B cell (primary cell): ENCODE measurements around the gene MPPED2. TPM values are rescaled to one million over a fixed set of nuclear protein-coding genes. Genes with fewer than 3 reads are reported as not detected.

Source experiments
- ATAC-seq: fragments of 200-7000 bp; cut with Tn5 transposase; one replicate; pipeline ENCODE4 v1.10.0; 2021; ENCODE audit warnings: low read depth, mild to moderate bottlenecking, moderate number of reproducible peaks, moderate library complexity
- CTCF ChIA-PET: fragments of 350-600 bp; sonication (Branson Sonifier 250); formaldehyde crosslinking; loops from one replicate; lab custom pipeline; 2021; ENCODE audit warnings: antibody characterized with exemption, inconsistent platforms; lab: Charles Lee
- POLR2A ChIA-PET: fragments of 350-600 bp; sonication (Branson Sonifier 250); formaldehyde crosslinking; loops from one replicate; lab custom pipeline; 2021; ENCODE audit warnings: antibody characterized with exemption; lab: Charles Lee
- DNase-seq: peaks from one replicate; pipeline ENCODE4 v3.0.0; 2013
- H2AFZ ChIP-seq: 2 replicates; pipeline ENCODE4 v1.6.1; 2012; ENCODE audit warnings: mild to moderate bottlenecking, low read depth, low read length; ENCODE audit not compliant: insufficient read depth, poor library complexity, severe bottlenecking
- H3K27ac ChIP-seq, 2 donors: 1 replicate in 1 of 2; 2 replicates in 1 of 2; pipeline ENCODE4 v1.5.1; 2012 to 2013; ENCODE audit warnings: low read length in 2 of 2, mild to moderate bottlenecking in 2 of 2, moderate library complexity in 1 of 2
- H3K27me3 ChIP-seq, 4 experiments: fragments of 200-600 bp in 1 of 4; sonication (generic) in 1 of 4; replicated peaks in 1 of 4; 1 replicate in 2 of 4; 2 replicates in 2 of 4; pipeline versions ENCODE4 v1.6.1 to v1.7.0; 2013 to 2016; ENCODE audit warnings: low read length in 3 of 4, mild to moderate bottlenecking in 2 of 4, mixed read lengths in 1 of 4, moderate library complexity in 1 of 4; ENCODE audit not compliant: insufficient read depth in 4 of 4, control insufficient read depth in 3 of 4; ENCODE audit errors: control extremely low read depth in 1 of 4
- H3K36me3 ChIP-seq, 2 experiments: replicated peaks in 1 of 2; 1 replicate in 1 of 2; 2 replicates in 1 of 2; pipeline versions ENCODE4 v1.6.1 to v1.7.1; 2013; ENCODE audit warnings: low read length in 1 of 2; ENCODE audit not compliant: insufficient read depth in 2 of 2, control insufficient read depth in 1 of 2; ENCODE audit errors: control extremely low read depth in 1 of 2, extremely low read depth in 1 of 2
- H3K4me1 ChIP-seq, 2 donors: fragments of 200-600 bp in 1 of 2; sonication (generic) in 1 of 2; 1 replicate in 1 of 2; 2 replicates in 1 of 2; pipeline versions ENCODE4 v1.5.1 to v1.6.1; 2013 to 2017; ENCODE audit warnings: low read length in 2 of 2; ENCODE audit not compliant: control insufficient read depth in 2 of 2, insufficient read depth in 2 of 2
- H3K4me2 ChIP-seq: replicated peaks from 2 replicates; pipeline ENCODE3; 2012; ENCODE audit warnings: mild to moderate bottlenecking, low read depth, low read length; ENCODE audit not compliant: poor library complexity, severe bottlenecking
- H3K4me3 ChIP-seq, 5 experiments: fragments of 200-600 bp in 1 of 5; sonication (generic) in 1 of 5; 1 replicate in 3 of 5; 2 replicates in 2 of 5; pipeline versions ENCODE4 v1.5.1 to v1.7.0; 2011 to 2016; ENCODE audit warnings: low read length in 4 of 5, mild to moderate bottlenecking in 4 of 5, low read depth in 2 of 5, control low read depth in 1 of 5, moderate library complexity in 1 of 5; ENCODE audit not compliant: insufficient read depth in 1 of 5; ENCODE audit errors: control extremely low read depth in 1 of 5, extremely low read depth in 1 of 5
- H3K79me2 ChIP-seq: fragments of 200-600 bp; sonication (generic); one replicate; pipeline ENCODE4 v1.6.0; 2016; ENCODE audit warnings: low read length; ENCODE audit not compliant: control insufficient read depth, insufficient read depth
- H3K9ac ChIP-seq: fragments of 200-600 bp; sonication (generic); 2 replicates; pipeline ENCODE4 v1.6.1; 2017; ENCODE audit warnings: mild to moderate bottlenecking, low read length, moderate library complexity
- H3K9me3 ChIP-seq, 3 donors: one replicate each; pipeline versions ENCODE4 v1.6.1 to v1.7.1; 2013; ENCODE audit warnings: low read length in 2 of 3; ENCODE audit not compliant: control insufficient read depth in 2 of 3, insufficient read depth in 1 of 3; ENCODE audit errors: control extremely low read depth in 1 of 3
- H4K20me1 ChIP-seq: 2 replicates; pipeline ENCODE4 v1.6.0; 2012; ENCODE audit warnings: mild to moderate bottlenecking, low read length; ENCODE audit not compliant: insufficient read depth, control insufficient read depth, poor library complexity, severe bottlenecking
- H3K27ac Mint-ChIP-seq: one replicate; pipeline ENCODE4 v1.8.0; 2021; ENCODE audit warnings: mixed read lengths
- H3K27me3 Mint-ChIP-seq: one replicate; pipeline ENCODE4 v1.8.0; 2021; ENCODE audit warnings: mixed read lengths
- H3K4me1 Mint-ChIP-seq: one replicate; pipeline ENCODE4 v1.8.0; 2021; ENCODE audit warnings: mixed read lengths
- H3K4me3 Mint-ChIP-seq: one replicate; pipeline ENCODE4 v1.8.0; 2021; ENCODE audit warnings: mixed read lengths
- H3K9me3 Mint-ChIP-seq: one replicate; pipeline ENCODE4 v1.8.0; 2022; ENCODE audit warnings: mixed read lengths; ENCODE audit not compliant: insufficient read depth
- CTCF ChIP-seq: fragments of 200-600 bp; IDR thresholded peaks from one replicate; pipeline ENCODE4 v1.8.0; 2022; ENCODE audit warnings: antibody characterized with exemption, mild to moderate bottlenecking
- EZH2 ChIP-seq: IDR thresholded peaks from 2 replicates; pipeline ENCODE4 v1.6.1; 2012; ENCODE audit warnings: borderline replicate concordance, low read depth, mild to moderate bottlenecking, moderate library complexity, low read length; ENCODE audit not compliant: insufficient read depth, poor library complexity, severe bottlenecking
- WGBS: methylation state at CpG from one replicate; pipeline ENCODE4 v1.1.5; 2013; ENCODE audit warnings: missing lambda C conversion rate; ENCODE audit not compliant: insufficient coverage; 5-methylcytosine and 5-hydroxymethylcytosine counted together
- intact Hi-C: fragments of 100-400 bp; cut with micrococcal nuclease; formaldehyde crosslinking; loops from one replicate; pipeline ENCODE4 v1.10.0; 2022
- polyA plus RNA-seq: library from polyadenylated mRNA; depleted of rRNA; stranded (reverse); fragments of >200 nt; gene quantifications from 2 replicates; pipeline ENCODE4 v1.2.3, GENCODE V29; 2012
- total RNA-seq, 2 donors: library from RNA; stranded (reverse); fragments of 120-200 nt in 1 of 2; gene quantifications; 1 replicate in 1 of 2; 2 replicates in 1 of 2; pipeline versions ENCODE4 v1.2.3 to v1.2.4, GENCODE V29; 2013 to 2022

The MPPED2 gene
- total and polyA plus RNA-seq, 2 donors (not counting 1 experiment from before 2014, with no cell fraction given): 0.70 to 1.1 TPM

GRCh38 chr11:30440510-30440909, 145.6 kb downstream of the MPPED2 start:
- H3K9me3 ChIP-seq: no peaks in the 10 kb centered on the region
- DNase-seq: no peak
- no peak overlapping the region for H3K4me3 ChIP-seq
- ChIA-PET POLR2A (no interaction called here), CTCF (no interaction called here)
- no peak for ATAC-seq
- 86% methylated on average over 2 of the region's 4 CpGs for WGBS
- no peak overlapping the region for H3K4me2 ChIP-seq
- TF ChIP-seq EZH2: no peak
- no peak for TF ChIP-seq CTCF
- H2AFZ ChIP-seq: no peak overlapping the region
- Mint-ChIP-seq H3K4me1 (no peaks in the 10 kb centered on the region), H3K27me3 (no peaks in the 10 kb centered on the region), H3K27ac (no peak overlapping the region), H3K4me3 (no peak overlapping the region), H3K9me3 (no peaks in the 10 kb centered on the region)
- no peaks in the 10 kb centered on the region for H3K36me3 ChIP-seq
- no peak overlapping the region for H3K9ac ChIP-seq
- H3K27ac ChIP-seq: no peak overlapping the region
- no peaks in the 10 kb centered on the region for H3K79me2 ChIP-seq
- no peaks in the 10 kb centered on the region for H3K27me3 ChIP-seq
- H4K20me1 ChIP-seq: no peaks in the 10 kb centered on the region
- no peaks in the 10 kb centered on the region for H3K4me1 ChIP-seq
- intact Hi-C loops: no loop called here

GRCh38 chr11:30436801-30437200, 149.4 kb downstream of the MPPED2 start:
- Mint-ChIP-seq H3K4me1 (no peaks in the 10 kb centered on the region), H3K9me3 (no peaks in the 10 kb centered on the region), H3K4me3 (no peak overlapping the region), H3K27me3 (no peaks in the 10 kb centered on the region), H3K27ac (no peak overlapping the region)
- ChIA-PET POLR2A (no interaction called here), CTCF (no interaction called here)
- Histone ChIP-seq H2AFZ (no peak overlapping the region), H3K36me3 (no peaks in the 10 kb centered on the region), H3K9ac (no peak overlapping the region), H4K20me1 (no peaks in the 10 kb centered on the region), H3K4me2 (no peak overlapping the region), H3K27me3 (no peaks in the 10 kb centered on the region), H3K79me2 (no peaks in the 10 kb centered on the region), H3K4me1 (no peaks in the 10 kb centered on the region), H3K9me3 (no peaks in the 10 kb centered on the region), H3K4me3 (no peak overlapping the region), H3K27ac (no peak overlapping the region)
- TF ChIP-seq CTCF (no peak), EZH2 (no peak)
- no peak for ATAC-seq
- no peak for DNase-seq
- 95% methylated on average over 3 of the region's 3 CpGs for WGBS
- intact Hi-C loops: no loop called here
